Endothelial cell of umbilical vein (primary cell): ENCODE measurements around the gene VSIG10L2. TPM values are rescaled to one million over a fixed set of nuclear protein-coding genes. Genes with fewer than 3 reads are reported as not detected.

Experiments
- BruUV-seq: library from RNA; stranded (reverse); fragments of 400-500 nt; replicated peaks from 2 replicates; lab custom pipeline; 2021; lab: Mats Ljungman, UMichigan
- CTCF ChIA-PET: fragments of 300-600, 350-600 bp; sonication (Branson Sonifier 250); formaldehyde crosslinking; loops from one replicate; lab custom pipeline; 2021; ENCODE audit warnings: antibody characterized with exemption, inconsistent platforms; lab: Charles Lee
- POLR2A ChIA-PET: fragments of 300-600, 350-600 bp; sonication (Branson Sonifier 250); formaldehyde crosslinking; loops from one replicate; lab custom pipeline; 2021; ENCODE audit warnings: antibody characterized with exemption, inconsistent platforms; lab: Charles Lee
- DNase-seq: peaks from one replicate; pipeline ENCODE4 v3.0.0-alpha.2; 2011; ENCODE audit warnings: low read depth, low spot score
- FAIRE-seq: peaks from 2 replicates; lab custom pipeline; 2011; peaks lifted over from hg19 to GRCh38; lab: Jason Lieb, UNC
- H2AFZ ChIP-seq: 2 replicates; pipeline ENCODE4 v1.6.0; 2012; ENCODE audit warnings: low read depth, low read length, control low read depth, inconsistent platforms
- H3K27ac ChIP-seq: 2 replicates; pipeline ENCODE4 v1.5.1; 2011; ENCODE audit warnings: low read depth, mild to moderate bottlenecking, control low read depth, low read length, moderate library complexity; ENCODE audit not compliant: insufficient read depth
- H3K27me3 ChIP-seq, 2 experiments: 2 replicates each; pipeline versions ENCODE4 v1.6.0 to v1.6.1; 2011; ENCODE audit warnings: low read length in 2 of 2, mixed read lengths in 1 of 2; ENCODE audit not compliant: control insufficient read depth in 2 of 2, insufficient read depth in 2 of 2
- H3K36me3 ChIP-seq, 2 experiments: 2 replicates in 1 of 2; 3 replicates in 1 of 2; pipeline ENCODE4 v1.5.1; 2011; ENCODE audit warnings: low read length in 2 of 2, mild to moderate bottlenecking in 1 of 2, moderate library complexity in 1 of 2; ENCODE audit not compliant: control insufficient read depth in 2 of 2, insufficient read depth in 2 of 2; ENCODE audit errors: extremely low read depth in 1 of 2
- H3K4me1 ChIP-seq: 3 replicates; pipeline ENCODE4 v1.5.1; 2011; ENCODE audit warnings: mild to moderate bottlenecking, low read length; ENCODE audit not compliant: control insufficient read depth, insufficient read depth; ENCODE audit errors: extremely low read depth
- H3K4me2 ChIP-seq: 2 replicates; pipeline ENCODE4 v1.6.1; 2011; ENCODE audit warnings: low read length, control low read depth, mixed read lengths; ENCODE audit not compliant: insufficient read depth
- H3K4me3 ChIP-seq, 3 experiments: fragments of 200-600 bp in 1 of 3; sonication (generic), shearing (Covaris generic) in 1 of 3; replicated peaks in 1 of 3; 2 replicates each; pipeline ENCODE4 v1.5.1; 2011 to 2016; ENCODE audit warnings: control low read depth in 3 of 3, low read length in 3 of 3, mild to moderate bottlenecking in 2 of 3, inconsistent platforms in 1 of 3, low read depth in 1 of 3, moderate library complexity in 1 of 3; ENCODE audit not compliant: insufficient read depth in 1 of 3
- H3K79me2 ChIP-seq: 2 replicates; pipeline ENCODE4 v1.6.0; 2012; ENCODE audit warnings: low read length, inconsistent platforms; ENCODE audit not compliant: control insufficient read depth, insufficient read depth
- H3K9ac ChIP-seq: replicated peaks from 2 replicates; pipeline ENCODE3; 2011; ENCODE audit warnings: low read length, control low read depth; ENCODE audit not compliant: insufficient read depth; ENCODE audit errors: extremely low read depth
- H3K9me1 ChIP-seq: replicated peaks from 3 replicates; pipeline ENCODE4 v1.6.0; 2011; ENCODE audit warnings: mild to moderate bottlenecking, low read length; ENCODE audit not compliant: control insufficient read depth, insufficient read depth; ENCODE audit errors: extremely low read depth
- H3K9me3 ChIP-seq: replicated peaks from 2 replicates; pipeline ENCODE4 v1.5.1; 2012; ENCODE audit warnings: low read length, inconsistent platforms; ENCODE audit not compliant: control insufficient read depth, insufficient read depth
- H4K20me1 ChIP-seq: replicated peaks from 2 replicates; pipeline ENCODE3; 2011; ENCODE audit warnings: mild to moderate bottlenecking, low read length; ENCODE audit not compliant: control insufficient read depth, insufficient read depth; ENCODE audit errors: extremely low read depth
- EZH2 ChIP-seq: IDR thresholded peaks from 2 replicates; pipeline ENCODE4 v1.6.1; 2012; ENCODE audit warnings: borderline replicate concordance, low read depth, mild to moderate bottlenecking, moderate library complexity, low read length, inconsistent platforms; ENCODE audit not compliant: severe bottlenecking
- FOS ChIP-seq: IDR thresholded peaks from 2 replicates; pipeline ENCODE4 v1.6.1; 2011; ENCODE audit warnings: mild to moderate bottlenecking, low read length, moderate library complexity, borderline replicate concordance; ENCODE audit not compliant: insufficient read depth
- GATA2 ChIP-seq: IDR thresholded peaks from 2 replicates; pipeline ENCODE4 v1.7.0; 2011; ENCODE audit warnings: low read depth, mild to moderate bottlenecking, moderate library complexity, mixed read lengths, low read length; ENCODE audit not compliant: insufficient read length, insufficient read depth
- JUN ChIP-seq: IDR thresholded peaks from 2 replicates; pipeline ENCODE4 v1.6.1; 2011; ENCODE audit warnings: borderline replicate concordance, low read depth; ENCODE audit not compliant: insufficient read length, insufficient read depth
- MYC ChIP-seq: IDR thresholded peaks from one replicate; pipeline ENCODE4 v1.6.1; 2011; ENCODE audit warnings: mild to moderate bottlenecking, low read depth, low read length
- POLR2A ChIP-seq: IDR thresholded peaks from 2 replicates; pipeline ENCODE4 v1.6.1; 2012; ENCODE audit warnings: low read depth, mild to moderate bottlenecking, control low read depth, low read length
- POLR2AphosphoS5 ChIP-seq: IDR thresholded peaks from 2 replicates; pipeline ENCODE4 v1.6.1; 2012; ENCODE audit warnings: low read depth, mild to moderate bottlenecking, control low read depth, low read length, moderate library complexity; ENCODE audit not compliant: insufficient read depth
- dilution Hi-C: fragments of 300-500 bp; cut with MboI; formaldehyde crosslinking; loops from one replicate; pipeline ENCODE4 v1.15.0; 2019; ENCODE audit warnings: low sequenced_read_pairs; ENCODE audit not compliant: extremely low pct_ligation_motif_present
- intact Hi-C: fragments of 100-400 bp; cut with micrococcal nuclease; formaldehyde crosslinking; loops from one replicate; pipeline ENCODE4 v1.10.0; 2022
- polyA plus RNA-seq, 4 experiments: library from polyadenylated mRNA; depleted of rRNA in 3 of 4; stranded (reverse) in 3 of 4; unstranded in 1 of 4; fragments of >200 nt; gene quantifications; 2 replicates each; pipeline versions ENCODE4 v1.2.1 to v1.2.3, GENCODE V29; 2011 to 2012; ENCODE audit warnings: missing spikeins in 1 of 4
- total RNA-seq: library from RNA; stranded (reverse); gene quantifications from 2 replicates; pipeline ENCODE4 v1.2.3, GENCODE V29; 2021
- TF ChIP-seq, protein P1 (sequence below), 2 donors: IDR thresholded peaks; 1 replicate in 1 of 2; 2 replicates in 1 of 2; pipeline ENCODE4 v1.5.1; 2011; ENCODE audit warnings: low read length in 2 of 2, mild to moderate bottlenecking in 2 of 2, moderate library complexity in 2 of 2, control low read depth in 1 of 2, inconsistent platforms in 1 of 2, low read depth in 1 of 2; ENCODE audit not compliant: insufficient read depth in 1 of 2; ENCODE audit errors: extremely low read depth in 1 of 2
- TF ChIP-seq, protein P2 (sequence below): IDR thresholded peaks from 2 replicates; pipeline ENCODE4 v1.6.1; 2011; ENCODE audit not compliant: insufficient read depth, insufficient read length

The VSIG10L2 gene
- total and polyA plus RNA-seq, 2 donors (not counting 3 experiments of a cell fraction or from before 2014, with no cell fraction given), result not detected

DNA sequence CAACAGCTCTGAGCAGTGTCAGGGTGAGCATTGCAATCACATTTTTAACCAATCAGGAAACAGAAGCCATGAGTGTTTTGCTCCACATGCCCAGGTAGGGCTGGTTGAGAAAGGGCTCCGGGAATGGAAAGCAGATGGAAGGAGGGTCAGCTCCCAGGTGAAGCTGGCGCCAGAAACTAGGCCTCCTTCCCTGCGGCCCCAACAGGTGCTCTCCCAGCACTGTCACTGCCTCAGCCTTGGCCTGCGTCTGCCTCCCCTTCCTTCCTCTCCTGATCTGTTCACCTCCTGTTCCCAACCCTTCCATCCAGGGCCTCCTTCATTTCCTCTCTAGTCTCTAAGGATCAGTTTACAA is 4.6 kb upstream of the VSIG10L2 start:
- H3K4me1 ChIP-seq, result no peaks in the 10 kb centered on the region
- CTCF ChIA-PET, result interaction anchor here (1.2 to 10.5 kb wide), 5 partner anchors 8 to 257 kb away, joined by 3 to 147 read pairs (median 11); partner anchors contain the start of gene CDON
- no peaks in the 10 kb centered on the region for H3K27me3 ChIP-seq
- no peak for DNase-seq
- no TSS peak for BruUV-seq
- POLR2A ChIA-PET, result interaction anchor here (0.7 kb wide), 1 partner anchor 155 kb away, joined by 3 read pairs; no protein-coding TSS in a partner anchor
- dilution Hi-C loops (no loop called here), intact Hi-C loops (loop anchor here (5.0 kb wide), 1 partner anchor 121 kb away; the partner anchor contains the start of gene CDON)
- TF ChIP-seq, protein P1, sequence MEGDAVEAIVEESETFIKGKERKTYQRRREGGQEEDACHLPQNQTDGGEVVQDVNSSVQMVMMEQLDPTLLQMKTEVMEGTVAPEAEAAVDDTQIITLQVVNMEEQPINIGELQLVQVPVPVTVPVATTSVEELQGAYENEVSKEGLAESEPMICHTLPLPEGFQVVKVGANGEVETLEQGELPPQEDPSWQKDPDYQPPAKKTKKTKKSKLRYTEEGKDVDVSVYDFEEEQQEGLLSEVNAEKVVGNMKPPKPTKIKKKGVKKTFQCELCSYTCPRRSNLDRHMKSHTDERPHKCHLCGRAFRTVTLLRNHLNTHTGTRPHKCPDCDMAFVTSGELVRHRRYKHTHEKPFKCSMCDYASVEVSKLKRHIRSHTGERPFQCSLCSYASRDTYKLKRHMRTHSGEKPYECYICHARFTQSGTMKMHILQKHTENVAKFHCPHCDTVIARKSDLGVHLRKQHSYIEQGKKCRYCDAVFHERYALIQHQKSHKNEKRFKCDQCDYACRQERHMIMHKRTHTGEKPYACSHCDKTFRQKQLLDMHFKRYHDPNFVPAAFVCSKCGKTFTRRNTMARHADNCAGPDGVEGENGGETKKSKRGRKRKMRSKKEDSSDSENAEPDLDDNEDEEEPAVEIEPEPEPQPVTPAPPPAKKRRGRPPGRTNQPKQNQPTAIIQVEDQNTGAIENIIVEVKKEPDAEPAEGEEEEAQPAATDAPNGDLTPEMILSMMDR (IDR thresholded peaks at IDR 0.05; ENCODE audit: extremely low read depth in 1 of 2, insufficient read depth in 1 of 2, low read depth in 1 of 2, low read length in 2 of 2), result no peak
- no peak for TF ChIP-seq POLR2AphosphoS5
- TF ChIP-seq JUN, result no peak
- TF ChIP-seq EZH2, result no peak
- TF ChIP-seq FOS, result no peak
- no peak for TF ChIP-seq MYC
- no peak for TF ChIP-seq GATA2
- TF ChIP-seq, protein P2, sequence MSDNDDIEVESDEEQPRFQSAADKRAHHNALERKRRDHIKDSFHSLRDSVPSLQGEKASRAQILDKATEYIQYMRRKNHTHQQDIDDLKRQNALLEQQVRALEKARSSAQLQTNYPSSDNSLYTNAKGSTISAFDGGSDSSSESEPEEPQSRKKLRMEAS, result no peak
- no peak for TF ChIP-seq POLR2A
- FAIRE-seq, result no peak
- no peaks in the 10 kb centered on the region for H3K9me3 ChIP-seq
- no peaks in the 10 kb centered on the region for H3K79me2 ChIP-seq
- no peak overlapping the region for H3K4me2 ChIP-seq
- no peaks in the 10 kb centered on the region for H4K20me1 ChIP-seq
- H3K36me3 ChIP-seq, result no peaks in the 10 kb centered on the region
- H3K27ac ChIP-seq, result no peak overlapping the region
- H3K9me1 ChIP-seq, result no peaks in the 10 kb centered on the region
- H3K9ac ChIP-seq, result no peak overlapping the region
- H3K4me3 ChIP-seq, result no peak overlapping the region
- H2AFZ ChIP-seq, result no peak overlapping the region
